GM19328 (cell line): Measurements from ENCODE around the gene MRPL2.

Source experiments
- ATAC-seq: cut with Tn5 transposase; IDR thresholded peaks from one replicate; pipeline ENCODE4 v1.9.1; 2021; ENCODE audit warnings: mild to moderate bottlenecking, moderate library complexity; ENCODE audit not compliant: unreplicated experiment

MRPL2 gene

GRCh38 chr6:43021270-43022047, 37.8 kb downstream of the MRPL2 start, which contains the start of gene RRP36:
RRP36 (plus strand) TSS chr6:43021623; CDS start chr6:43021655, 32 bp downstream.
- no peak for ATAC-seq

- no peak for ATAC-seq
Observed at GRCh38 chr6:43020847-43021246, 38.4 kb downstream of the MRPL2 start.

- ATAC-seq = no peak
Observed at GRCh38 chr6:43020052-43020705, 39.1 kb downstream of the MRPL2 start.

GRCh38 chr6:43019152-43019551, 40.1 kb downstream of the MRPL2 start:
- no peak for ATAC-seq

- ATAC-seq = no peak
Observed at GRCh38 chr6:43016943-43017334, 42.3 kb downstream of the MRPL2 start.

GRCh38 chr6:43016176-43016942, 42.9 kb downstream of the MRPL2 start:
- no peak for ATAC-seq

GRCh38 chr6:43014434-43014909, 44.8 kb downstream of the MRPL2 start:
- ATAC-seq = no peak

GRCh38 chr6:43013843-43014433, 45.3 kb downstream of the MRPL2 start, which contains the start of the genes KLHDC3 and MEA1:
KLHDC3 (plus strand) TSS chr6:43014249; CDS start chr6:43017193, 2,944 bp downstream.
MEA1 (minus strand) TSS chr6:43013946; CDS start chr6:43013813, 133 bp downstream.
- ATAC-seq = peak; percentile 88

- no peak for ATAC-seq
Observed at GRCh38 chr6:43013097-43013842, 46.0 kb downstream of the MRPL2 start.

GRCh38 chr6:43012364-43012763, 46.9 kb downstream of the MRPL2 start:
- ATAC-seq = no peak

GRCh38 chr6:43011207-43011606, 48.0 kb downstream of the MRPL2 start:
- no peak for ATAC-seq

- no peak for ATAC-seq
Observed at GRCh38 chr6:43009124-43009523, 50.1 kb downstream of the MRPL2 start.

GRCh38 chr6:43007126-43007525, 52.1 kb downstream of the MRPL2 start:
- no peak for ATAC-seq

GRCh38 chr6:43006251-43006650, 53.0 kb downstream of the MRPL2 start:
- no peak for ATAC-seq

GRCh38 chr6:43005844-43006243, 53.4 kb downstream of the MRPL2 start:
- ATAC-seq = no peak
